GM13976 (cell line): Measurements from ENCODE around the gene SEMA6B.
"Not testable (repeated sequence)": the region's sequence is repeated elsewhere in the genome, so short reads cannot be mapped to it uniquely, and the experiment has no call there.

Experiments used
- DNase-seq: peaks from one replicate; pipeline ENCODE4 v3.0.0; 2012; ENCODE audit warnings: low spot score
- in situ Hi-C: fragments of 300-500 bp; cut with MboI; formaldehyde crosslinking; loops from one replicate; pipeline ENCODE4 v1.12.0; 2022; ENCODE audit warnings: low sequenced_read_pairs, mixed read lengths, inconsistent platforms; ENCODE audit not compliant: unreplicated experiment
- TF ChIP-seq, protein P1 (sequence below): IDR thresholded peaks from 2 replicates; pipeline ENCODE4 v1.5.1; 2012; ENCODE audit warnings: borderline replicate concordance, mild to moderate bottlenecking; ENCODE audit not compliant: insufficient read depth; ENCODE audit errors: extremely low read depth, missing control alignments, control extremely low read depth

Gene SEMA6B

DNA sequence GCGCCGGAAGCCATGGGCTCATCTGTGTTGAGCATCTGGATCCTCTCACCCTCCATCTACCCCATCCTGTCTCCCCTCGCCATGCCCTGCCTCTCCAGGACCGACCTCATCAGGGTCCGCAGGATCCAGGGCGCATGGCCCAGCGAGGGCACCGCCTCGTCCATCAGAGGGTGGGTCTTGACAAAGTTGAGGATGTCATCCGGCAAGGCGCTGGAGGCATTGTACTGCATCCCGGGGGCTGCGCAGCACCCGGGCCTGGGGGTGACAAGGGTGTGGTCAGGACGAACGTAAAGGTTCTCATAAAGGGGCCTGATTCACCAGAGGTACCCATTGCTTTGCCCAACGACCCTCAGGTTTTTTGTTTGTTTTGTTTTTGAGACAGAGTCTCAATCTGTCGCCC is 9.5 kb downstream of the SEMA6B start:
- in situ Hi-C loops: no loop called here
- DNase-seq: no peak
- TF ChIP-seq, protein P1, sequence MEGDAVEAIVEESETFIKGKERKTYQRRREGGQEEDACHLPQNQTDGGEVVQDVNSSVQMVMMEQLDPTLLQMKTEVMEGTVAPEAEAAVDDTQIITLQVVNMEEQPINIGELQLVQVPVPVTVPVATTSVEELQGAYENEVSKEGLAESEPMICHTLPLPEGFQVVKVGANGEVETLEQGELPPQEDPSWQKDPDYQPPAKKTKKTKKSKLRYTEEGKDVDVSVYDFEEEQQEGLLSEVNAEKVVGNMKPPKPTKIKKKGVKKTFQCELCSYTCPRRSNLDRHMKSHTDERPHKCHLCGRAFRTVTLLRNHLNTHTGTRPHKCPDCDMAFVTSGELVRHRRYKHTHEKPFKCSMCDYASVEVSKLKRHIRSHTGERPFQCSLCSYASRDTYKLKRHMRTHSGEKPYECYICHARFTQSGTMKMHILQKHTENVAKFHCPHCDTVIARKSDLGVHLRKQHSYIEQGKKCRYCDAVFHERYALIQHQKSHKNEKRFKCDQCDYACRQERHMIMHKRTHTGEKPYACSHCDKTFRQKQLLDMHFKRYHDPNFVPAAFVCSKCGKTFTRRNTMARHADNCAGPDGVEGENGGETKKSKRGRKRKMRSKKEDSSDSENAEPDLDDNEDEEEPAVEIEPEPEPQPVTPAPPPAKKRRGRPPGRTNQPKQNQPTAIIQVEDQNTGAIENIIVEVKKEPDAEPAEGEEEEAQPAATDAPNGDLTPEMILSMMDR: no peak

- TF ChIP-seq, protein P1: no peak
- no peak for DNase-seq
- in situ Hi-C loops: no loop called here
Measured at GRCh38 chr19:4548238-4548584, 11.3 kb downstream of the SEMA6B start.

DNA sequence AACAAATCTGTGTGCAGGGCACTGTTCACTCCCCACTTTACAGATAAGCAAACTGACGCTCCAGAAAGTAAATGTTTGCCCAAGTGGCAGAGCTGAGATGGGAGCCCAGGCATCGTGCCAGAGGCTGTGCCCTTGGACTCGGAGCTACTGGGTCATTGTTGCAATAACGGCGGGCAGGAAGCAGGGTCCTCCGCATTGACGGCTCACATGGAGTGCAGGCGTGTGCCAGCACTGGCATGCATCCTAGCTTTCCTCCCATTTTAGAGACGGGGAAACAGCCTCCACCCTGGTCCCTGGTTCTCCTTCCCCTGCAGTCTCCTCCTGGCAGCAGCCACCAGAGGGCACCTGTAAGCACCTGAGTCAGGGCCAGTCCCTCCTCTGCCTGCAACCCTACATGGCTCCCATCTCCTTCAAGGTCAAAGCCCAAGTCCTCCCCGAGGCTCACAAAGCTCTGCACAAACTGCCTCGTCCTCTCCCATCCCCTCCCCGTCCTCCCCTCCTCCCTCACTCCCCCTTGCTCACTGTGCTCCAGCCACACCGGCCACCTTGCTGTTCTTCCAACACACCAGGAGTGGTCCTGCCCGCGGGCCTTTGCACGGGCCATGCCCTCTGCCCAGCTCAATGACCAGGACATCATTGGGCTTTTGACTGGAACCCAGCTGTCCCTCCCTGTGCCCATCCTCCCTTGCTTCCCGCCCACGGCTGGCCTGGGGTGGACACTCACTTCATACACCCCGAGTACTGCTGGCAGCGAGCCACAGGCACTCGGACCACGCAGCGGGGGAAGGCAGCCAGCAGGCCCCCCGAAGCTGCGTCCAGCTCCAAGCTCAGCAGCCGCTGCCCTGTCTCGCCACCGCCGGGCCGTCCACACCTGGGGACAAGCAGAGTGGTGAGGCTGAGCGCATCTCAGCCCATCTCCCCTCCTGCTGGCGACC is 11.9 kb downstream of the SEMA6B start:
- DNase-seq: no peak
- in situ Hi-C loops: no loop called here
- TF ChIP-seq, protein P1: peak; percentile 32

DNA sequence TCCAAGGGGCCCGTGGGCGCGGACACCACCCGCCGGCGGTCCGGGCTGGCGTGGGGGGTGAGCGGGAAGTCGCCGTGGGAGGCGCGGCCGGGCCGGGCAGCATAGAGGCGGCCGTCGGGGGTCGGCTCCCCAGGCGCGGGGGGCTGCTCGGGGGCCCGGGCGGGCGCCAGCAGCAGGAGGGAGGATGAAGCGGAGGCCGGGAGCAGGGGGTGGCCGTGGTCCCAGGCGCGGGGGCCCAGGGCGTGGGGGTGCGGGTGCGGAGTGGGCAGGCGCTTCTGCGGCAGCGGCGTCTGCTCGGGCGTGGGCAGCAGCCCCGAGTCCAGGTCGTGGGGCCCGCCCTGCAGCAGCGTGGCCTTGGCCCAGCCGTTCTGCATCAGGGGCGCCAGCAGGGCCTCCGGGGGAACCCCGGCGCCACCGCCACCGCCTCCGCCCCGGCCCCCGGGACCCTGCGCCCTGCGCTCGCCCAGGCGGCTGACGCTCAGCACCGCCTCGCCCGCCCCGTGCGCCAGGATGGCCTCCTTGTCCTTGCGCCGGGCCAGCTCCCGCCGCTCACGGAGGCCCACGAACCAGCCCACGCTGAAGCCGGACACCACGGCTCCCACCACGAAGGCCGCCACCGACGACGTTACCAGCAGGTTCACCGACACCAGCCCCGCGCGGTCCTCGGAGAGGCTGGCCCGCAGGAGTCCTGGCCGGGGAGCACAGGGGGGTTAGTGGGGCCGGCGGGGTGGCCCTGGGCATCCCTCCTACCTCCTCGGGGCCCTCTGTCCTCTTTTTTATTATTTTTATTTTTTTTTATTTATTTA is 15.4 kb downstream of the SEMA6B start:
- in situ Hi-C loops: no loop called here
- DNase-seq: no peak
- TF ChIP-seq, protein P1: no peak

- TF ChIP-seq, protein P1: no peak
- DNase-seq: no peak
- in situ Hi-C loops: no loop called here
Measured at GRCh38 chr19:4542896-4543841, 16.3 kb downstream of the SEMA6B start.

GRCh38 chr19:4541806-4542145 is 17.7 kb downstream of the SEMA6B start:
- DNase-seq, in situ Hi-C loops: not testable (repeated sequence)
